Measurements from ENCODE around the gene SMAD5. TPM values are rescaled to one million over a fixed set of nuclear protein-coding genes. Genes with fewer than 3 reads are reported as not detected.

SMAD5 gene
- total RNA-seq, 2 donors from 2014 or later: 29.0 to 92.9 TPM

- no peaks in the 10 kb centered on the region for H3K27me3 ChIP-seq (replicated peaks; ENCODE audit: insufficient read depth)
- no peak for ATAC-seq (ENCODE audit: insufficient number of reproducible peaks, low FRiP score, low read depth)
- H3K27ac ChIP-seq: no peak overlapping the region
- no peaks in the 10 kb centered on the region for H3K36me3 ChIP-seq
- no peak overlapping the region for H3K4me3 ChIP-seq
- no peak for DNase-seq (ENCODE audit: low spot score)
- H3K4me1 ChIP-seq (ENCODE audit: control insufficient read depth in 1 of 2, low read depth in 2 of 2): peaks cover 0 to 5% of the 10 kb centered on the region in 2 donors
- no peaks in the 10 kb centered on the region for H3K9me3 ChIP-seq
- no peak for TF ChIP-seq CTCF (IDR thresholded peaks at IDR 0.05)
These were observed 17.3 kb upstream of the SMAD5 start for GRCh38 chr5:136115183-136115865.

- no peaks in the 10 kb centered on the region for H3K9me3 ChIP-seq
- H3K27ac ChIP-seq: no peak overlapping the region
- DNase-seq (ENCODE audit: low spot score) (no peak), ATAC-seq (ENCODE audit: insufficient number of reproducible peaks, low FRiP score, low read depth) (no peak)
- TF ChIP-seq CTCF (IDR thresholded peaks at IDR 0.05): no peak
- no peak overlapping the region for H3K4me3 ChIP-seq
- no peaks in the 10 kb centered on the region for H3K27me3 ChIP-seq (replicated peaks; ENCODE audit: insufficient read depth)
- H3K4me1 ChIP-seq (ENCODE audit: control insufficient read depth in 1 of 2, low read depth in 2 of 2): no peaks in the 10 kb centered on the region
- H3K36me3 ChIP-seq: no peaks in the 10 kb centered on the region
These were observed 12.1 kb upstream of the SMAD5 start for GRCh38 chr5:136120529-136120928.

- no peak for ATAC-seq (ENCODE audit: insufficient number of reproducible peaks, low FRiP score, low read depth)
- Histone ChIP-seq H3K36me3 (no peaks in the 10 kb centered on the region), H3K4me3 (no peak overlapping the region), H3K9me3 (no peaks in the 10 kb centered on the region), H3K27ac (no peak overlapping the region), H3K4me1 (ENCODE audit: control insufficient read depth in 1 of 2, low read depth in 2 of 2) (no peaks in the 10 kb centered on the region), H3K27me3 (replicated peaks; ENCODE audit: insufficient read depth) (no peaks in the 10 kb centered on the region)
- DNase-seq (ENCODE audit: low spot score): no peak
- no peak for TF ChIP-seq CTCF (IDR thresholded peaks at IDR 0.05)
These were observed 9.3 kb upstream of the SMAD5 start for GRCh38 chr5:136123236-136123768.

GRCh38 chr5:136127560-136127959 is 5.1 kb upstream of the SMAD5 start:
- no peak for ATAC-seq (ENCODE audit: insufficient number of reproducible peaks, low FRiP score, low read depth)
- H3K27me3 ChIP-seq (replicated peaks; ENCODE audit: insufficient read depth): no peaks in the 10 kb centered on the region
- no peak for TF ChIP-seq CTCF (IDR thresholded peaks at IDR 0.05)
- no peaks in the 10 kb centered on the region for H3K9me3 ChIP-seq
- H3K36me3 ChIP-seq: no peaks in the 10 kb centered on the region
- H3K4me3 ChIP-seq: no peak overlapping the region
- no peak for DNase-seq (ENCODE audit: low spot score)
- peaks cover 7 to 19% of the 10 kb centered on the region in 2 donors for H3K4me1 ChIP-seq (ENCODE audit: control insufficient read depth in 1 of 2, low read depth in 2 of 2)
- no peak overlapping the region for H3K27ac ChIP-seq

GRCh38 chr5:136128481-136128880 is 4.2 kb upstream of the SMAD5 start:
- H3K9me3 ChIP-seq: no peaks in the 10 kb centered on the region
- no peaks in the 10 kb centered on the region for H3K27me3 ChIP-seq (replicated peaks; ENCODE audit: insufficient read depth)
- ATAC-seq (ENCODE audit: insufficient number of reproducible peaks, low FRiP score, low read depth): no peak
- no peaks in the 10 kb centered on the region for H3K36me3 ChIP-seq
- no peak for TF ChIP-seq CTCF (IDR thresholded peaks at IDR 0.05)
- peaks cover 7 to 19% of the 10 kb centered on the region in 2 donors for H3K4me1 ChIP-seq (ENCODE audit: control insufficient read depth in 1 of 2, low read depth in 2 of 2)
- DNase-seq (ENCODE audit: low spot score): no peak
- H3K4me3 ChIP-seq: no peak overlapping the region
- H3K27ac ChIP-seq: no peak overlapping the region

Measured in thoracic aorta (tissue), 2 donors.